Activated CD4-positive, alpha-beta T cell treated with anti-CD3 and anti-CD28 coated beads for 24 hours (primary cell): ENCODE results near the gene TRPM2.
A peak's percentile ranks its signal among the peaks of the same experiment; 100 is the strongest.

Experiments used
- DNase-seq, 2 donors: peaks; one replicate each; pipeline ENCODE4 v3.0.0-alpha.2; 2020; ENCODE audit warnings: low read depth in 2 of 2

TRPM2 gene

GRCh38 chr21:44483288-44484237 lies 130.1 kb downstream of the TRPM2 start:
- no peak for DNase-seq

GRCh38 chr21:44484498-44485253 lies 131.3 kb downstream of the TRPM2 start:
- DNase-seq = no peak

DNA sequence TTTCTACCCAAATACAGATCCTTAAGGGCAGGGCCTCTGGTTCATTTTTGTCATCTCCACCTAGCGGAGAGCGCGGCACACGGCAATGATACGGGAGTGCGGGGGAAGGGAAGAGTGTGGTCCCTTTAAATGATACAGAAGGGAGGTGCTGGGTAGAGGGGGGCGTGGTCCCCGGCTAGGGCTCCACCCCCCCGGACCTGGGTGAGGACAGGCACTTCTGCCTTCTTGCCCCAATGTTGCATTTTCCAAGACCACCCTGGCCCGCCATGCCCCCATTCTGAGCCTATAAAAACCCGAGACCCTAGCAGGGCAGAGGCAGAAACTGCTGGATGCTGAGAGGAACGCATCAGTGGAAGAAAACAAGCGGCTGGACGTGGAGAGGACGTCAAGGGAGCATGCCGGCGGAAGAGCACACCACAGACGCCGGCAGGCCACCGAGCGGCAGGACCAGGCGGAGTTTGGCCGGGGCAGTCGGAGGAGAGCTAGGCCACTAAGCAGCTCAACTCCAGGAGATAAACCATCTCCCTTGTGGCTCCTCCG lies 131.9 kb downstream of the TRPM2 start:
- DNase-seq = peak; percentile 31 to 34

DNA sequence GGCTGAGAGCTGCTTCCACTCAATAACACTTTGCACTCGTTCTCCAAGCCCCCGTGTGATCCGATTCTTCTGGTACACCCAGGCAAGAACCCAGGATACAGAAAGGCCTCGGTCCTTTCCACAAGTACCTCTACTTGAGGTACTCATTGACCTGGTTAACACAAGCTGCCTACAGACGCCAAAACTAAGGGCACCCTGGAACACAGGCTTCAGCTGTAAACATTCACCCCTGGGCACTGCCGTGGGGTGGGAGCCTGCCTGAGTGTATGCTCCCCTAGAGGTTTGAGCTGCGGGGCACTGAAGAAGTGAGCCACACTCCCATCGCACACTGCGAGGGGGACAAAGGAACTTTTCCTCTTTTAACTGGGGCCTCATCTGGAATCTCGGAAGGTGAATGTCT lies 132.4 kb downstream of the TRPM2 start:
- DNase-seq = no peak

GRCh38 chr21:44486302-44486701 lies 132.9 kb downstream of the TRPM2 start:
- no peak for DNase-seq

DNA sequence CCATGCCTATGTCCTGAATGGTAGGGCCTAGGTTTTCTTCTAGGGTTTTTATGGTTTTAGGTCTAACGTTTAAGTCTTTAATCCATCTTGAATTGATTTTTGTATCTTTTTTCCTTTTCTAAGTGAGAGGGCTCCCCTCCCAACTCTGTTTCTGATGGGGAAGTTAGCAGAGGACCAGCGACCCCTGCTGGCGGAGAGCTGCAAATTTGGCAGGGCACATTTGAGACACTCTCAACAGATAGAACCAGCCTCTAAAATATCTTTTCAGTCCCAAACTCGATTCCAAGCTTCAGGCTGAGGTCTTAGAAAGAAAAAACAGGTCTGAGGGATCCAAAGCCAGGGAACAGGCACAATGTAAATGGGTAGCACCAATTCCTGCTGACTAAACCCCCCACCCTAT lies 134.4 kb downstream of the TRPM2 start:
- DNase-seq = peak; percentile 19 to 56

GRCh38 chr21:44489962-44490361 lies 136.5 kb downstream of the TRPM2 start:
- no peak for DNase-seq

DNA sequence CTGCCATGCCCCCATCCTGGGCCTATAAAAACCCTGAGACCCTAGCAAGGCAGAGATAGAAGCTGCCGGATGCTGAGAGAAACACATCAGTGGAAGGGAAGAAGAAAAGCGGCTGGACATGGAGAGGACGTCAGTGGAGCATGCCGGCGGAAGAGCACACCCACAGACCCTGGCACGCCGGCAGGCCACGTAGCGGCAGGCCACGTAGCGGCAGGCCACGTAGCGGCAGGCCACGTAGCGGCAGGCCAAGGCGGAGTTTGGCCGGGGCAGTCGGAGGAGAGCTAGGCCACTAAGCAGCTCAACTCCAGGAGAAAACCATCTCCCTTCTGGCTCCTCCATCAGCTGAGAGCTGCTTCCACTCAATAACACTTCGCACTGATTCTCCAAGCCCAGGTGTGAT lies 137.0 kb downstream of the TRPM2 start:
- no peak for DNase-seq

DNA sequence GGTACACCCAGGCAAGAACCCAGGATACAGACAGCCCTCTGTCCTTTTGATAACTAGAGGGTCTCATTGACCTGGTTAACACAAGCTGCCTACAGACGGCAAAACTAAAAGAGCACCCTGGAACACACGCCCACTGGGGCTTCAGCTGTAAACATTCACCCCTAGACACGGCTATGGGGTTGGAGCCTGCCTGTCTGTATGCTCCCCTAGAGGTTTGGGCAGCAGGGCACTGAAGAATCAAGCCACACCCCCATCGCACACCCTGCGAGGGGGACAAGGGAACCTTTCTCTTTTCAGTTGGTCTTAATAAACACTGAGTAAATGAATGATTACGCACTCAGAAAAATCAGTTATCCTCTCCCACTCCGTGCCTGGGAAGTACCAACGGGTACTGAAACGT lies 137.4 kb downstream of the TRPM2 start:
- DNase-seq = no peak
